HG02588 (cell line): ENCODE results near the gene SAMD9.
A peak's percentile ranks its signal among the peaks of the same experiment; 100 is the strongest.
"Not testable (repeated sequence)": the region's sequence is repeated elsewhere in the genome, so short reads cannot be mapped to it uniquely, and the experiment has no call there.

Experiments
- ATAC-seq: cut with Tn5 transposase; IDR thresholded peaks from one replicate; pipeline ENCODE4 v1.9.1; 2021; ENCODE audit warnings: mild to moderate bottlenecking, moderate library complexity; ENCODE audit not compliant: unreplicated experiment

SAMD9 gene

GRCh38 chr7:93117852-93118530 is at the start of gene SAMD9:
SAMD9 (minus strand) TSS chr7:93117979; CDS start chr7:93106097, 11,882 bp downstream.
- ATAC-seq, result peak; percentile 99

DNA sequence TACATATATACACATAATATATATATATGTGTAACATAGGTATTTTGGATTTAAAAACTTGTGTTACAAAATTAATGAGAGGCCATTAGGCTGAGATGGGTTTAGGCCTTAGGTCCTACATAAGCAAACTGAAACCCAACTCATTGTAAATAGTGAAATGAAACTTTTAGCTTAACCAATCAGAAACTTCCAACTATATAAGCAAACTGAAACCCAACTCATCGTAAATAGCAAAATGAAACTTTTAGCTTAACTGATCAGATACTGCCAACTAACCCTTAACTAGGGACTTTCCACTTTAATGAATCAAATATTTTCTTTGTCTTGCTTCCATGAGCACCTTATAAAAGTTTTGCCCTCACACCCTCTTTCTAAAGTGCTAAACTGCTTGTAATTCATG is 47.7 kb upstream of the SAMD9 start:
- peak; percentile 97 for ATAC-seq

DNA sequence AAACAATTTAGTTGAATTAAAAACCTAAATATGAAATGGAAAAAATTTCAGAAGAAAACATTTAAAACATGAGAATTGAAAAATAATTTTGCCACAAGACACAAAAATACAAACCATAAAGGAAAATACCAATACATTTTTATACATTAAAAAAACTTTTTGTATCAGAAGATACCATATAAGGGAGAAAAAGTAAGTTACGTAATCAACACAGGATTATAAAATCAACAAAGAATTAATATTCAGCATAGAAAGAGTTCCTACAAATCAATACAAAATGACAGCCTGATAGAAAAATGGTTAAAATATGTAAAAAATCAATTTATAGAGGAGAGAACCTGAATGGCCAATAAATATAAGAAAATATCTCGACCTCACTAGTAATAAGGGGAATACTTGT is 47.0 kb upstream of the SAMD9 start:
- no peak for ATAC-seq

GRCh38 chr7:93161181-93161762 is 43.5 kb upstream of the SAMD9 start:
- no peak for ATAC-seq

GRCh38 chr7:93160410-93160809 is 42.6 kb upstream of the SAMD9 start:
- ATAC-seq, result no peak

DNA sequence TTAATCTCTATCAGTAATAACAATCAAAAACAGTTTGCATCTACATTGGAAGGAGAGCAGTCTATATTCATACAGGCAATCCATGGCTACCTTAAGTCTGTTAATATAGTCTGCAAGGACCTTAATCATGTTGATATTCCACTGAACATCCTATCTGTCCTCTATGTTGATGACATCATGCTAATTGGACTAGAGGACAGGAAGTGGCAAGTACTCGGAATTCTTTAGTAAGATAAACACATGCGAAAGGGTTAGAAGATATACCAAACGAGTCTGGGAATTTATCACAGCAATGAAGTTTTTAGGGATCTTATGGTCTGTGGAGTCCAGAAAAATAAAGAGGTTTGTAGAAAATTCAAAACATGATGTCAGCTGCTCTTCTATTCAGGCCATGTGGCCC is 41.7 kb upstream of the SAMD9 start:
- ATAC-seq, result no peak

GRCh38 chr7:93156884-93157283 is 39.1 kb upstream of the SAMD9 start:
- no peak for ATAC-seq

DNA sequence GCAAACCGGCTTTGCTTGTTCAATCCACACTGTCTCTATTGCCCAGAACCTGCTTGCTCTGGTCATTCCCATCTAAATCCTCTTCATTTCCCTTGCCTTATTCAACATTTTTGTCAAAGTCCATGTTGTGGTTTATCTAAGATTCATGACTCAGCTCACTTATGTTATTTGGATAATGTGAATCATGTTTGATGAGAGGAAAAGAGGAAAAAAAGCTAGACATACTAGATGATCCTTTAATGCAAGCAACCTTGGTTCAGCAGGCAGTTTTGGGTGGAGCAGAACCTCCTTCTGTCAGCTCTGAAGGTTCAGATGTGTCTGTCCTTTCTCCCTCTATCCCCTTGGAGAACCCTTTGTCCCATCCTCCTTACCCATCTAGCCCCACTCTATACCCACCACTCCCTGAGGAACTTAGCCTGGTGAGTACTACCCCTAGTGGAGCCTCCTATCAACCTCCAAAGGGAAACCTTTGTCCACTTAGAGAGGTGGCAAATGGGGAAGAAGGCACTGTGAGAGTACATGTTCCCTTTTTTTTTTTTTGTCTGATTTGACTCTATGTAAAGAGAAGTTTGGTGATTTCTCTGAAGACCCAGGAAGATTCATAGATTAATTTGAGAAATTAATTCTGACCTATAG is 32.5 kb upstream of the SAMD9 start:
- ATAC-seq, result no peak

- no peak for ATAC-seq
Observed at GRCh38 chr7:93148727-93149126, 30.9 kb upstream of the SAMD9 start.

- peak; percentile 64 for ATAC-seq
Observed at GRCh38 chr7:93148144-93148543, 30.4 kb upstream of the SAMD9 start, which contains the start of gene SAMD9L. SAMD9L (minus strand) TSS chr7:93148385; CDS start chr7:93135971, 12,414 bp downstream.

DNA sequence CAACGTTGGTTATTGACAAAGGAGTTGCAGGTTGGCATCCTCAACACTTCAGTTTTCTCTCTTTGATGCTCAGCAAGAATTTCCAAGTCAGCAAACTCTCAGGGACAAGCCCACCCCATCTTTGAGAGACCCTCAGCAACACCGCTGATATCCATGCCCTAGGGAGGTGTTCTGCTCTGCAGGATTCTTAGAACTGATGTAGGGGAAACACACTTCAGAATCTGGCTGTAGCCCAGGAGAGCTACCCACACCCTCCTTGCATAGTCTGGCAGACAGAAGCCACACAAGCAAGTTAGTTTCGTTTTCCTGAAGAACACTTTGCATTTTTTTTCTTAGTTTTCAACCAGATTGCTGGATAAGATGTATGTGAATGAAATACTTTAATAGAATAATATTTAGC is 29.6 kb upstream of the SAMD9 start:
- ATAC-seq, result peak; percentile 79

DNA sequence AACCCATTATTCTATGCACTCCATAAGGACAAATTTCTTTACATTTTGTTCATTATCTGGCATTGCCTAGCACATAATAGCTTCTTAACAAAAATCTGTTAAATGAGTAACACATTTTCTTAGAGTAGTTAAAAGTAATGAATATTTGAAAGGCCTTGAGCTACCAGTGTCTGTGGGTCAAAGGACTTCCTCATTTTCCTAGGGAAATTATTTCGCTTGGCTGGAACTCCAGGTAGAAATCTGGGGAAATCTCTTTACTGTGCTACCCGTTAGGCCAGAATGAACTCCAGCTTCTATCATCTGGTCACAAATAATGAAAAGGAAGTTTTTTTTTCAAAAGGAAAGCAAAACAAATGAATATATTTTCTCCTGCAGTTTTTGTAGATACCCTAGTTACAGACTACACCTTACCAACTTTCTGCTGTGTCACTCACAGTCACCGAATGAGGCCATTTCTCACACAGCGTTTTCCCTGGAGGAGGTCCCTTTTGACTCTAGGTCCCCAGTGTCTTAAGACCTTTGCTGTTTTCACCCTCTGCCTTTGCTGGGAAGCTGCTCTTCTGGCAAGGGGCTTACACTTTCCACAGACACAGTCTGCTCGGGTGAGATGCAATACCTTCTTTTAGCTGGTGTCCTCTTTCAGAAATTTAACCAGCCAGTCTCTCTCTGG is 28.8 kb upstream of the SAMD9 start:
- no peak for ATAC-seq

DNA sequence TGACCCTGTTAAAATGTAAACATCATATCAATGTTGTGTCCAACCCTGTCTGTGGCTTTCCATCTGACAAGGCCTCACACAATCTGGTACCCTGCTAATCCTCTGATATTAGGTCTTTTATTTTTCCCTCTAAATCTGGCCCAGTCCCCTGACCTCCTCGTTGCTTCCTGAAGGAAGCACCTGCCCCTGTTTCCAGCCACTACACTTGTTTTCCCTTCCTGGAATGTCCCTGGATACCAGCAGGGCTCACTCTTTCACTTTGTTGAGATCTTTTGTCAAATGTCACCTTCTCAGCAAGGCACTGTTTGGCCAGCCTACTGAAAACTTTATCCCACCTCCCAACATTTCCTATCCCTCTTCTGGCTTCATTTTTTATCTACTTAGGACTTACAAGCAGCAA is 28.3 kb upstream of the SAMD9 start:
- no peak for ATAC-seq

GRCh38 chr7:93145354-93145753 is 27.6 kb upstream of the SAMD9 start:
- ATAC-seq, result no peak

DNA sequence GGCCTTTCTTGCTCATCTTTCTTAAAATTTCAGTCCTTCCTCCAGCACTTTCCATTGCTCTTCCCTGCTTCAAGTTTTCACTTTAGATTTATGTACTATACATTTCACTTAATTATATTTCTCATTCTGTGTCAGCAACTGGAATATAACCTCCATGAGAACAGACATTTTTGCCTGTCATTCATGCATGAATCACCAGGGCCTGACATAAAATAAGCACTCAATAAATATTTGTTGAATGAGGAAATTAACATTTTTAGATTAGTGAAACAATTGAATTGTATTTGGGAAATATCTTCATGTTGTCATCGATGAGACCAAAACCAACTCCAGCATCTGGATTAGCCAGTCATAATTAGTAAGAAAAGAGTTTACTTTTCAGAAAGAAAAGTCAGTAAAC is 24.3 kb upstream of the SAMD9 start:
- ATAC-seq, result no peak

DNA sequence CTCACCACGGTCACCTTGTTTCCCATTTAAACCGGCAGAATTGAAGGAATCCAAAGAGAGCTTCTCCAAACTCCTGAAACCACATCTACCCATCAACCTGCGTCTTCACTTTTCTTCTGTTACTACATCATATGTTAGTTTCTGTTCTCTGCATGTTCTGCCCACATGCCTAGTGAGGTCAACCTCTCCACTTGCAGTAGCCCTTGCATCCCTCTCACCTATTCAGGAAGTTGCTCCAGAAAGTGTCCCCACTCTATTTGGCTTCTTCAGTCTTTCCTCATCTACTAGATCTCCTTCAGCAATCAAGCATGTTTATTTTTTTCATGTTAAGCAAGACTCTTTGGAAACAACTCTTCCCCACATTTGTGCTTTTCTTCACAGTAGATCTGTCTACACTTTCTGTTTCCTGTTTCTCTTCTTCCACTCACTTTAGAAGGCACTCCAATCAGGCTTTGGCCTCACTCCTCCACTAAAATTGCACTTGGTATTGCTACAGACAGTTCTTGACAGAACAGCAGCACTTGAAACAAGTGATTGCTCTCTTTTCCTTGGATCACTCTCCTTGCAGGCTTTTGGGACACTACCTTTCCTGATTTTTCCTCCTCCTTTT is 22.9 kb upstream of the SAMD9 start:
- no peak for ATAC-seq

GRCh38 chr7:93138576-93138975 is 20.8 kb upstream of the SAMD9 start:
- no peak for ATAC-seq

- no peak for ATAC-seq
Observed at GRCh38 chr7:93133005-93133404, 15.2 kb upstream of the SAMD9 start.

- ATAC-seq, result no peak
Observed at GRCh38 chr7:93132216-93132615, 14.4 kb upstream of the SAMD9 start.

GRCh38 chr7:93126954-93127353 is 9.2 kb upstream of the SAMD9 start:
- not testable (repeated sequence) for ATAC-seq

GRCh38 chr7:93123532-93123931 is 5.8 kb upstream of the SAMD9 start:
- not testable (repeated sequence) for ATAC-seq
